H9 (cell line): ENCODE measurements around the gene COA1. TPM values are rescaled to one million over a fixed set of nuclear protein-coding genes. Genes with fewer than 3 reads are reported as not detected.

Experiments
- DNase-seq: peaks from one replicate; pipeline ENCODE4 v3.0.0-alpha.2; 2017
- H2AFZ ChIP-seq: one replicate; pipeline ENCODE4 v1.6.1; 2013; ENCODE audit warnings: mild to moderate bottlenecking, low read length, control low read depth, moderate library complexity
- H2AK5ac ChIP-seq: 2 replicates; pipeline ENCODE4 v1.6.1; 2013; ENCODE audit warnings: low read length, control low read depth, mixed read lengths; ENCODE audit not compliant: insufficient read length
- H2BK120ac ChIP-seq: one replicate; pipeline ENCODE4 v1.6.1; 2013; ENCODE audit warnings: low read depth, mild to moderate bottlenecking, low read length, control low read depth, inconsistent platforms; ENCODE audit not compliant: poor library complexity, severe bottlenecking
- H2BK12ac ChIP-seq: 2 replicates; pipeline ENCODE4 v1.6.1; 2013; ENCODE audit warnings: low read length, control low read depth, mixed read lengths, low read depth; ENCODE audit not compliant: insufficient read length
- H2BK15ac ChIP-seq: 2 replicates; pipeline ENCODE4 v1.6.1; 2013; ENCODE audit warnings: low read depth, low read length, control low read depth
- H2BK20ac ChIP-seq: one replicate; pipeline ENCODE4 v1.6.1; 2013; ENCODE audit warnings: low read depth, mild to moderate bottlenecking, low read length, control low read depth, inconsistent platforms; ENCODE audit not compliant: poor library complexity, severe bottlenecking
- H2BK5ac ChIP-seq: 2 replicates; pipeline ENCODE4 v1.6.1; 2013; ENCODE audit warnings: low read length, control low read depth, mixed read lengths; ENCODE audit not compliant: insufficient read length
- H3K14ac ChIP-seq: 2 replicates; pipeline ENCODE4 v1.6.1; 2013; ENCODE audit warnings: low read length, control low read depth; ENCODE audit not compliant: insufficient read depth
- H3K18ac ChIP-seq: 2 replicates; pipeline ENCODE4 v1.6.1; 2013; ENCODE audit warnings: low read depth, mild to moderate bottlenecking, mixed read lengths, low read length, control low read depth; ENCODE audit not compliant: insufficient read length
- H3K23ac ChIP-seq: 2 replicates; pipeline ENCODE4 v1.6.1; 2013; ENCODE audit warnings: low read length, control low read depth, mixed read lengths, low read depth; ENCODE audit not compliant: insufficient read length
- H3K23me2 ChIP-seq: 2 replicates; pipeline ENCODE4 v1.6.1; 2013; ENCODE audit warnings: low read depth, mild to moderate bottlenecking, mixed read lengths, low read length, control low read depth; ENCODE audit not compliant: insufficient read length, poor library complexity, severe bottlenecking
- H3K27ac ChIP-seq: 2 replicates; pipeline ENCODE4 v1.5.1; 2013; ENCODE audit warnings: low read length, control low read depth, mixed read lengths, low read depth; ENCODE audit not compliant: insufficient read length
- H3K27me3 ChIP-seq: 2 replicates; pipeline ENCODE4 v1.6.1; 2013; ENCODE audit warnings: low read length, control low read depth, inconsistent platforms; ENCODE audit not compliant: insufficient read depth
- H3K4ac ChIP-seq: 2 replicates; pipeline ENCODE4 v1.6.1; 2013; ENCODE audit warnings: low read depth, mild to moderate bottlenecking, control low read depth, inconsistent platforms, low read length, moderate library complexity
- H3K4me1 ChIP-seq: 2 replicates; pipeline ENCODE4 v1.6.1; 2013; ENCODE audit warnings: low read length, control low read depth, inconsistent platforms; ENCODE audit not compliant: insufficient read depth
- H3K4me2 ChIP-seq: 2 replicates; pipeline ENCODE4 v1.6.1; 2013; ENCODE audit warnings: low read length, control low read depth, mixed read lengths; ENCODE audit not compliant: insufficient read length, insufficient read depth
- H3K56ac ChIP-seq: 2 replicates; pipeline ENCODE4 v1.6.1; 2013; ENCODE audit warnings: low read depth, mild to moderate bottlenecking, mixed read lengths, low read length, control low read depth; ENCODE audit not compliant: insufficient read length
- H3K79me1 ChIP-seq: 2 replicates; pipeline ENCODE4 v1.6.1; 2013; ENCODE audit warnings: low read depth, mild to moderate bottlenecking, moderate library complexity, low read length, control low read depth, inconsistent platforms; ENCODE audit not compliant: insufficient read depth, poor library complexity, severe bottlenecking
- H3K79me2 ChIP-seq: 2 replicates; pipeline ENCODE4 v1.6.1; 2013; ENCODE audit warnings: low read length, control low read depth, inconsistent platforms; ENCODE audit not compliant: insufficient read depth
- H3K9ac ChIP-seq: 2 replicates; pipeline ENCODE4 v1.6.1; 2013; ENCODE audit warnings: low read length, control low read depth, mixed read lengths; ENCODE audit not compliant: insufficient read length; ENCODE audit errors: extremely low read depth
- H3K9me3 ChIP-seq: one replicate; pipeline ENCODE4 v1.6.1; 2013; ENCODE audit warnings: low read depth, low read length, inconsistent platforms; ENCODE audit not compliant: control insufficient read depth
- H3T11ph ChIP-seq: one replicate; pipeline ENCODE4 v1.6.1; 2013; ENCODE audit warnings: mild to moderate bottlenecking, low read length, control low read depth, inconsistent platforms
- H4K20me1 ChIP-seq: one replicate; pipeline ENCODE4 v1.6.1; 2013; ENCODE audit not compliant: control insufficient read depth, insufficient read length, insufficient read depth
- H4K5ac ChIP-seq: 2 replicates; pipeline ENCODE4 v1.6.1; 2013; ENCODE audit warnings: low read depth, mild to moderate bottlenecking, mixed read lengths, low read length, control low read depth; ENCODE audit not compliant: insufficient read length
- H4K8ac ChIP-seq: replicated peaks from 2 replicates; pipeline ENCODE4 v1.6.1; 2013; ENCODE audit warnings: low read length, control low read depth, mixed read lengths, low read depth; ENCODE audit not compliant: insufficient read length
- H4K91ac ChIP-seq: 2 replicates; pipeline ENCODE4 v1.6.1; 2013; ENCODE audit warnings: low read depth, mild to moderate bottlenecking, moderate library complexity, mixed read lengths, low read length, control low read depth; ENCODE audit not compliant: insufficient read length
- H3K27ac Mint-ChIP-seq, 3 experiments: 2 replicates in 2 of 3; 3 replicates in 1 of 3; pipeline ENCODE4 v1.8.0; 2020 to 2021; ENCODE audit warnings: mixed read lengths in 3 of 3, mild to moderate bottlenecking in 1 of 3, moderate library complexity in 1 of 3
- H3K27me3 Mint-ChIP-seq: 2 replicates; pipeline ENCODE4 v1.8.0; 2021; ENCODE audit warnings: low read depth, mild to moderate bottlenecking, moderate library complexity, mixed read lengths
- H3K36me3 Mint-ChIP-seq, 3 experiments: 2 replicates in 2 of 3; 3 replicates in 1 of 3; pipeline ENCODE4 v1.8.0; 2020 to 2021; ENCODE audit warnings: low read depth in 3 of 3, mixed read lengths in 3 of 3; ENCODE audit not compliant: insufficient read depth in 1 of 3
- H3K4me1 Mint-ChIP-seq, 2 experiments: 2 replicates each; pipeline ENCODE4 v1.8.0; 2020; ENCODE audit warnings: mixed read lengths in 2 of 2
- H3K4me3 Mint-ChIP-seq, 2 experiments: 2 replicates in 1 of 2; 3 replicates in 1 of 2; pipeline ENCODE4 v1.8.0; 2020 to 2021; ENCODE audit warnings: mild to moderate bottlenecking in 2 of 2, mixed read lengths in 2 of 2, moderate library complexity in 1 of 2
- H3K9me3 Mint-ChIP-seq, 2 experiments: 2 replicates in 1 of 2; 3 replicates in 1 of 2; pipeline ENCODE4 v1.8.0; 2020; ENCODE audit warnings: mild to moderate bottlenecking in 2 of 2, mixed read lengths in 2 of 2, moderate library complexity in 1 of 2
- WGBS: extraction: QIAGEN DNeasy Blood & Tissue Kit; methylation state at CpG from one replicate; pipeline ENCODE4 v1.1.7; 2013; ENCODE audit warnings: missing lambda C conversion rate, low lambda C conversion rate, mixed read lengths; ENCODE audit not compliant: insufficient read length; ENCODE audit errors: extremely low coverage; 5-methylcytosine and 5-hydroxymethylcytosine counted together
- total RNA-seq: library from RNA; stranded (reverse); gene quantifications from 2 replicates; pipeline ENCODE4 v1.2.1, GENCODE V29; 2021
- TF ChIP-seq, protein P1 (sequence below): fragments of 200-600 bp; sonication (generic); conservative IDR thresholded peaks from 3 replicates; pipeline ENCODE4 v1.8.0; 2021; ENCODE audit warnings: antibody characterized with exemption, mild to moderate bottlenecking

Gene COA1
- total RNA-seq, 1 experiment from 2014 or later, result 138 TPM

DNA sequence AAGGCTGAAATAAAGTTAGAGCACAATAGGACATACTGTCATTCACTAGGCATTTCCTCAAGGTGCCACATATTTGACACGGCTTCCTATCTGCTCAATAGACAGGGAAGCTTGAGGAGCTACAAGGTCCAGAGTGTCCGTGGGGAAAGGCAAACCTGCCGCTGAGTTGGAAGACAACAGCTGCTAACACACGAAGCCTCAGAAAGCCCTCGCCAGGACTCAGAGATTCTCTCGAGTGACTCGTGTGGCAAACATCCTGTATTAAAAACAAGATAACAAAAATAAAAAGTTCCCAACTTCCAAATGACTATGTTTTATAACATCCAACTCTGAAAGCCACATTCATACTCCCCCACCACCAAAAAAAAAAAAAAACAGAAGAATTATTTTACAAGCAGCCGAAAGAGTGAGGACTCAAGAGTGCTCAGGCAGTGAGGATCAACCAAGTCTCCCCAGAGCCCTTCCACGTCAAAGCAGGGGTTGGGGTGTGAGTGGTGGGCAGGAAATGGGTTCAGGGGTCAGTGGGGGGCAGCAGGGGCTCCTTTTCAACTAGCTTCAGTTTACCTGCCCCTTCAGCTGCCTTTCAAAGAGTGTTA lies 78.8 kb downstream of the COA1 start:
- no peak overlapping the region for H2BK20ac ChIP-seq

More for the DNA sequence above, 78.8 kb downstream of the COA1 start:
- H3K4me1 ChIP-seq, result peaks cover 19% of the 10 kb centered on the region; the same call in 1 of the 2 replicates
- H3K27me3 ChIP-seq, result no peaks in the 10 kb centered on the region
- no peak overlapping the region for H3K18ac ChIP-seq
- Mint-ChIP-seq H3K9me3 (no peaks in the 10 kb centered on the region), H3K36me3 (peaks cover 8 to 29% (median 26%) of the 10 kb centered on the region in 3 experiments; a peak in 6 of 7 replicates), H3K4me3 (no peak overlapping the region), H3K4me1 (peaks cover 51 to 61% of the 10 kb centered on the region in 2 experiments), H3K27me3 (no peaks in the 10 kb centered on the region), H3K27ac (peak overlapping the region in 2 of 3 experiments; percentile 61 to 91; a peak in 6 of 7 replicates)
- TF ChIP-seq, protein P1, sequence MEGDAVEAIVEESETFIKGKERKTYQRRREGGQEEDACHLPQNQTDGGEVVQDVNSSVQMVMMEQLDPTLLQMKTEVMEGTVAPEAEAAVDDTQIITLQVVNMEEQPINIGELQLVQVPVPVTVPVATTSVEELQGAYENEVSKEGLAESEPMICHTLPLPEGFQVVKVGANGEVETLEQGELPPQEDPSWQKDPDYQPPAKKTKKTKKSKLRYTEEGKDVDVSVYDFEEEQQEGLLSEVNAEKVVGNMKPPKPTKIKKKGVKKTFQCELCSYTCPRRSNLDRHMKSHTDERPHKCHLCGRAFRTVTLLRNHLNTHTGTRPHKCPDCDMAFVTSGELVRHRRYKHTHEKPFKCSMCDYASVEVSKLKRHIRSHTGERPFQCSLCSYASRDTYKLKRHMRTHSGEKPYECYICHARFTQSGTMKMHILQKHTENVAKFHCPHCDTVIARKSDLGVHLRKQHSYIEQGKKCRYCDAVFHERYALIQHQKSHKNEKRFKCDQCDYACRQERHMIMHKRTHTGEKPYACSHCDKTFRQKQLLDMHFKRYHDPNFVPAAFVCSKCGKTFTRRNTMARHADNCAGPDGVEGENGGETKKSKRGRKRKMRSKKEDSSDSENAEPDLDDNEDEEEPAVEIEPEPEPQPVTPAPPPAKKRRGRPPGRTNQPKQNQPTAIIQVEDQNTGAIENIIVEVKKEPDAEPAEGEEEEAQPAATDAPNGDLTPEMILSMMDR, result no peak
- no peak overlapping the region for H3K9ac ChIP-seq
- H2AK5ac ChIP-seq, result no peak overlapping the region
- H3K14ac ChIP-seq, result no peak overlapping the region
- no peak overlapping the region for H3K4me2 ChIP-seq
- H4K20me1 ChIP-seq, result no peaks in the 10 kb centered on the region
- DNase-seq, result no peak
- no peak overlapping the region for H2BK15ac ChIP-seq
- H2BK120ac ChIP-seq, result no peak overlapping the region
- no peak overlapping the region for H2BK5ac ChIP-seq
- no peak overlapping the region for H4K5ac ChIP-seq
- no peak overlapping the region for H2BK12ac ChIP-seq
- WGBS, result no CpG with 5 or more reads among the region's 9 CpGs
- no peak overlapping the region for H2AFZ ChIP-seq
- no peak overlapping the region for H4K91ac ChIP-seq
- no peak overlapping the region for H3K56ac ChIP-seq
- peaks cover 2% of the 10 kb centered on the region; the same call in 1 of the 2 replicates for H3K79me2 ChIP-seq
- H3K23me2 ChIP-seq, result no peaks in the 10 kb centered on the region
- no peak overlapping the region for H3K27ac ChIP-seq
- H3T11ph ChIP-seq, result no peak overlapping the region
- H3K4ac ChIP-seq, result no peak overlapping the region
- no peak overlapping the region for H4K8ac ChIP-seq
- H3K9me3 ChIP-seq, result no peaks in the 10 kb centered on the region
- H3K79me1 ChIP-seq, result peaks cover 1% of the 10 kb centered on the region
- no peak overlapping the region for H3K23ac ChIP-seq
